ENCODE results near the gene CD99. TPM values are rescaled to one million over a fixed set of nuclear protein-coding genes. Genes with fewer than 3 reads are reported as not detected.

The CD99 gene
- total RNA-seq, 4 donors from 2014 or later, result 249 to 611 (median 391) TPM

GRCh38 chrX:2676794-2677675 is 14.1 kb upstream of the CD99 start:
- Histone ChIP-seq H3K4me3 (no peak overlapping the region), H3K27me3 (no peaks in the 10 kb centered on the region), H3K9me3 (no peaks in the 10 kb centered on the region), H3K36me3 (no peaks in the 10 kb centered on the region), H3K27ac (no peak overlapping the region), H3K4me1 (peaks cover 0 to 4% (median 0%) of the 10 kb centered on the region in 4 donors)
- no peak for TF ChIP-seq CTCF (IDR thresholded peaks at IDR 0.05)
- TF ChIP-seq POLR2A (IDR thresholded peaks at IDR 0.05), result no peak
- no peak for TF ChIP-seq EP300 (IDR thresholded peaks at IDR 0.05)
- 81 to 83% methylated on average over 7 of the region's 7 CpGs for WGBS, 2 donors
- DNase-seq (ENCODE audit: low spot score in 2 of 2), result no peak

- Histone ChIP-seq H3K9me3 (no peaks in the 10 kb centered on the region), H3K4me1 (peaks cover 0 to 4% (median 0%) of the 10 kb centered on the region in 4 donors), H3K36me3 (no peaks in the 10 kb centered on the region), H3K27me3 (no peaks in the 10 kb centered on the region), H3K27ac (no peak overlapping the region), H3K4me3 (no peak overlapping the region)
- DNase-seq (ENCODE audit: low spot score in 2 of 2), result peak; percentile 45 to 51
- TF ChIP-seq EP300 (IDR thresholded peaks at IDR 0.05), result no peak
- no peak for TF ChIP-seq POLR2A (IDR thresholded peaks at IDR 0.05)
- no peak for TF ChIP-seq CTCF (IDR thresholded peaks at IDR 0.05)
- WGBS, 2 donors, result 63% methylated on average over 10 of the region's 10 CpGs
These were observed 13.3 kb upstream of the CD99 start for GRCh38 chrX:2677764-2678163.

- no peak for TF ChIP-seq EP300 (IDR thresholded peaks at IDR 0.05)
- no peak for TF ChIP-seq POLR2A (IDR thresholded peaks at IDR 0.05)
- TF ChIP-seq CTCF (IDR thresholded peaks at IDR 0.05), result no peak
- Histone ChIP-seq H3K4me3 (no peak overlapping the region), H3K36me3 (no peaks in the 10 kb centered on the region), H3K27ac (no peak overlapping the region), H3K27me3 (no peaks in the 10 kb centered on the region), H3K9me3 (no peaks in the 10 kb centered on the region), H3K4me1 (peaks cover 0 to 4% (median 0%) of the 10 kb centered on the region in 4 donors)
- 75 to 80% methylated on average over 5 of the region's 5 CpGs for WGBS, 2 donors
- no peak for DNase-seq (ENCODE audit: low spot score in 2 of 2)
These were observed 12.5 kb upstream of the CD99 start for GRCh38 chrX:2678583-2678982.

GRCh38 chrX:2679534-2680485 is 11.3 kb upstream of the CD99 start:
- 55 to 63% methylated on average over 9 of the region's 9 CpGs for WGBS, 2 donors
- no peak for DNase-seq (ENCODE audit: low spot score in 2 of 2)

More at GRCh38 chrX:2679534-2680485, 11.3 kb upstream of the CD99 start:
- Histone ChIP-seq H3K9me3 (no peaks in the 10 kb centered on the region), H3K4me1 (peaks cover 0 to 4% (median 0%) of the 10 kb centered on the region in 4 donors), H3K27ac (no peak overlapping the region), H3K4me3 (no peak overlapping the region), H3K27me3 (no peaks in the 10 kb centered on the region), H3K36me3 (no peaks in the 10 kb centered on the region)
- TF ChIP-seq EP300 (IDR thresholded peaks at IDR 0.05), result no peak
- no peak for TF ChIP-seq CTCF (IDR thresholded peaks at IDR 0.05)
